Parathyroid adenoma (tissue), 2 donors: ENCODE results near the gene NEK4.
"Not testable (repeated sequence)": the region's sequence is repeated elsewhere in the genome, so short reads cannot be mapped to it uniquely, and the experiment has no call there.

Source experiments
- H2AFZ ChIP-seq: fragments of 300-600 bp; sonication (generic); one replicate; pipeline ENCODE4 v1.7.0; 2017; ENCODE audit warnings: antibody characterized with exemption, mild to moderate bottlenecking
- H3K27ac ChIP-seq: fragments of 300-600 bp; sonication (generic); one replicate; pipeline ENCODE4 v1.7.0; 2017
- H3K27me3 ChIP-seq: fragments of 300-600 bp; sonication (generic); one replicate; pipeline ENCODE4 v1.7.0; 2017; ENCODE audit warnings: low read length; ENCODE audit not compliant: control insufficient read depth, insufficient read depth
- H3K36me3 ChIP-seq: fragments of 300-600 bp; sonication (generic); one replicate; pipeline ENCODE4 v1.7.0; 2017; ENCODE audit warnings: low read length; ENCODE audit not compliant: control insufficient read depth, insufficient read depth
- H3K4me1 ChIP-seq: fragments of 300-600 bp; sonication (generic); one replicate; pipeline ENCODE4 v1.7.0; 2017; ENCODE audit warnings: control low read depth
- H3K4me2 ChIP-seq: fragments of 300-600 bp; sonication (generic); one replicate; pipeline ENCODE4 v1.7.0; 2017; ENCODE audit warnings: low read length
- H3K4me3 ChIP-seq: fragments of 300-600 bp; sonication (generic); one replicate; pipeline ENCODE4 v1.7.0; 2017; ENCODE audit warnings: low read depth, low read length
- H3K79me2 ChIP-seq: fragments of 300-600 bp; sonication (generic); one replicate; pipeline ENCODE4 v1.7.0; 2017; ENCODE audit warnings: control low read depth
- H3K9ac ChIP-seq: fragments of 300-600 bp; sonication (generic); one replicate; pipeline ENCODE4 v1.7.0; 2017; ENCODE audit warnings: mild to moderate bottlenecking
- H3K9me3 ChIP-seq: fragments of 300-600 bp; sonication (generic); one replicate; pipeline ENCODE4 v1.7.0; 2017; ENCODE audit warnings: low read length; ENCODE audit not compliant: control insufficient read depth
- TF ChIP-seq, protein P1 (sequence below): fragments of 300-600 bp; sonication (generic); IDR thresholded peaks from one replicate; pipeline ENCODE4 v1.7.0; 2017; ENCODE audit warnings: antibody characterized with exemption, mild to moderate bottlenecking
- donor health status: primary hyperparathyroidism.

NEK4 gene

GRCh38 chr3:52679199-52679538 lies 91.6 kb downstream of the NEK4 start:
- Histone ChIP-seq H3K79me2 (peaks cover 52% of the 10 kb centered on the region), H3K9me3 (no peaks in the 10 kb centered on the region), H3K27me3 (no peaks in the 10 kb centered on the region), H3K4me1 (no peaks in the 10 kb centered on the region), H3K4me3 (no peak overlapping the region), H3K27ac (no peak overlapping the region), H3K36me3 (no peaks in the 10 kb centered on the region), H3K9ac (no peak overlapping the region), H2AFZ (no peak overlapping the region), H3K4me2 (no peak overlapping the region)
- TF ChIP-seq, protein P1, sequence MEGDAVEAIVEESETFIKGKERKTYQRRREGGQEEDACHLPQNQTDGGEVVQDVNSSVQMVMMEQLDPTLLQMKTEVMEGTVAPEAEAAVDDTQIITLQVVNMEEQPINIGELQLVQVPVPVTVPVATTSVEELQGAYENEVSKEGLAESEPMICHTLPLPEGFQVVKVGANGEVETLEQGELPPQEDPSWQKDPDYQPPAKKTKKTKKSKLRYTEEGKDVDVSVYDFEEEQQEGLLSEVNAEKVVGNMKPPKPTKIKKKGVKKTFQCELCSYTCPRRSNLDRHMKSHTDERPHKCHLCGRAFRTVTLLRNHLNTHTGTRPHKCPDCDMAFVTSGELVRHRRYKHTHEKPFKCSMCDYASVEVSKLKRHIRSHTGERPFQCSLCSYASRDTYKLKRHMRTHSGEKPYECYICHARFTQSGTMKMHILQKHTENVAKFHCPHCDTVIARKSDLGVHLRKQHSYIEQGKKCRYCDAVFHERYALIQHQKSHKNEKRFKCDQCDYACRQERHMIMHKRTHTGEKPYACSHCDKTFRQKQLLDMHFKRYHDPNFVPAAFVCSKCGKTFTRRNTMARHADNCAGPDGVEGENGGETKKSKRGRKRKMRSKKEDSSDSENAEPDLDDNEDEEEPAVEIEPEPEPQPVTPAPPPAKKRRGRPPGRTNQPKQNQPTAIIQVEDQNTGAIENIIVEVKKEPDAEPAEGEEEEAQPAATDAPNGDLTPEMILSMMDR: no peak

DNA sequence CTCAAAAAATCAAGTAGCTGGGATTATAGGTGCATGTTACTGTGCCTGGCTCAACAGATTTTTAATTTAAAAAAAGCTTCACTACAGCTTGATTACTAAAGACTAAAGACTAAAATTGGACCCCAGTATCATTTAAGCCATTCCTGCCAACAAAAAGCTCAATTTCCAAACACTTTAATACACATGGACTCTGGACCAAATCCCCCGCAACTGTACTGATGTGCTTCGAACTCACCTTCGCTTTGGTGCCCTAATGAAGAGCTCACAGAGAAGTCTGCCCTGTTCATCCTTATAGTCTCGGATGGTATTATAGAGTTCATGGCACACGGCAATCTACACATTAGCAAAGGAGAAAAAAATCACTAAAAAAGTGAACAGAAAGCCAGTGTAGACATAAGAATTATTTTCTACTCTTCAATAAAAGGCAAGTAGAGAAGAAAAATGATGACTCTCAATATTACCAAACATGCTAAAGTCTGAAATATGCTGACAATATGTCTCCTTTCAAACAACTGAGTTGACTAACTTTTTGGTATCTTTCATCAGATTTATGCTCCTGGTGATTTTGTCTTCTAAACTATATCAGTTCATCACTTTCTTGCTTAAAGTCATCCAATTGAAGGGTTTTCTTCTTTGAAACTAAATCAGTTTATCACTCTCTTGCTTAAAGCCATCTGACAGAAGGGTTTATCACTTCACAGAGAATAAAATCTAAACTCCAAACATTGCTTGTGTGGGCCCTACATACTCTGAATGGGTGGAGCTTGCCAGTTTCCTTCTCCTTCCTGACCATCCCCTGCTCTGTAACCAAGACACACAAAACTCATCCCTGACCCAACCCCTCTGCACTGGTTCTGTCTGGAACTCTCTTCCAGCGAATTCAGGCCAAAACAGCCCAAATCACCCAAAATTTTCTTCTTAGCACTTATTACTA lies 92.2 kb downstream of the NEK4 start:
- Histone ChIP-seq H3K4me2 (no peak overlapping the region), H2AFZ (no peak overlapping the region), H3K4me3 (no peak overlapping the region), H3K9me3 (no peaks in the 10 kb centered on the region), H3K27me3 (no peaks in the 10 kb centered on the region), H3K4me1 (no peaks in the 10 kb centered on the region), H3K27ac (no peak overlapping the region), H3K36me3 (no peaks in the 10 kb centered on the region), H3K9ac (no peak overlapping the region), H3K79me2 (peaks cover 54% of the 10 kb centered on the region)
- TF ChIP-seq, protein P1: no peak

DNA sequence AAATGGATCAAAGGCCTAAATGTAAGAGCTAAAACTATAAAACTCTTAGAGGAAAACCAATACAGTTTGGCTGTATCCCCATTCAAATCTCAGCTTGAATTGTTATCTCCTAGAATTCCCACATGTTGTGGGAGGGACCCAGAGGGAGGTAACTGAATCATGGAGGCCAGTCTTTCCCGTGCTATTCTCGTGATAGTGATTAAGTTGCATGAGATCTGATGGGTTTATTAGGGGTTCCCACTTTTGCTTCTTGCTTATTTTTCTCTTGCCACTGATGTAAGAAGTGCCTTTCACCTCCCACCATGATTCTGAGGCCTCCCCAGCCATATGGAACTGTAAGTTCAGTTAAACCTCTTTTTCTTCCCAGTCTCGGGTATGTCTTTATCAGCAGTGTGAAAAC lies 94.5 kb downstream of the NEK4 start:
- H3K27ac ChIP-seq, H3K4me2 ChIP-seq, H3K27me3 ChIP-seq, H3K36me3 ChIP-seq, H3K9me3 ChIP-seq, H3K4me1 ChIP-seq, H2AFZ ChIP-seq, H3K4me3 ChIP-seq, H3K9ac ChIP-seq: not testable (repeated sequence)
- H3K79me2 ChIP-seq: peaks cover 38% of the 10 kb centered on the region

DNA sequence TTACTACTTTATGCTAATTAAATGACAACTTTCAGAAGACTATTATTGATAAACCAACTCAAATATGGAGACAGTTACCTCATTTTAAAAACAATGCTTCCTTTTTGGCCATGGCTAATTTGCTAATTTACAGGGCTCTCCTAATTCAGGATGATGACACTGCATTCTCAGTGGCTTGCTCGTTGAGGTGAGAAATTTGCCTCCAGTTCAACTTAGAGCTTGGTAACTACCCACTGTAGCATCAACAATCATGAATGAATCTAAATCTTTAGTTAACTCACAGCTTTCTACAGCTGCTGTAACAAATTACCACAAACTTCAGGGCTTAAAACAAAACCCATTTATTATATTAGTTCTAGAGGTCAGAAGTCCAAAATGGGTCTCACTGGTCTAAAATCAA lies 99.1 kb downstream of the NEK4 start:
- Histone ChIP-seq H3K36me3 (no peaks in the 10 kb centered on the region), H2AFZ (no peak overlapping the region), H3K9ac (no peak overlapping the region), H3K27ac (no peak overlapping the region), H3K27me3 (no peaks in the 10 kb centered on the region), H3K9me3 (no peaks in the 10 kb centered on the region), H3K4me3 (no peak overlapping the region), H3K4me2 (no peak overlapping the region), H3K79me2 (peaks cover 14% of the 10 kb centered on the region), H3K4me1 (no peaks in the 10 kb centered on the region)
- TF ChIP-seq, protein P1: no peak

GRCh38 chr3:52670621-52671521 lies 99.9 kb downstream of the NEK4 start:
- Histone ChIP-seq H3K4me2 (no peak overlapping the region), H2AFZ (no peak overlapping the region), H3K4me3 (no peak overlapping the region), H3K9ac (no peak overlapping the region), H3K27me3 (no peaks in the 10 kb centered on the region), H3K79me2 (peaks cover 10% of the 10 kb centered on the region), H3K9me3 (no peaks in the 10 kb centered on the region), H3K27ac (no peak overlapping the region), H3K36me3 (no peaks in the 10 kb centered on the region), H3K4me1 (no peaks in the 10 kb centered on the region)
- TF ChIP-seq, protein P1: no peak
